ENCODE measurements around the gene ZNF784. TPM values are rescaled to one million over a fixed set of nuclear protein-coding genes. Genes with fewer than 3 reads are reported as not detected.

The ZNF784 gene
- total and polyA plus RNA-seq, 2 of the 13 experiments (the other 11 are each of a cell fraction or from before 2014, with no cell fraction given): 4.1 to 4.2 TPM

DNA sequence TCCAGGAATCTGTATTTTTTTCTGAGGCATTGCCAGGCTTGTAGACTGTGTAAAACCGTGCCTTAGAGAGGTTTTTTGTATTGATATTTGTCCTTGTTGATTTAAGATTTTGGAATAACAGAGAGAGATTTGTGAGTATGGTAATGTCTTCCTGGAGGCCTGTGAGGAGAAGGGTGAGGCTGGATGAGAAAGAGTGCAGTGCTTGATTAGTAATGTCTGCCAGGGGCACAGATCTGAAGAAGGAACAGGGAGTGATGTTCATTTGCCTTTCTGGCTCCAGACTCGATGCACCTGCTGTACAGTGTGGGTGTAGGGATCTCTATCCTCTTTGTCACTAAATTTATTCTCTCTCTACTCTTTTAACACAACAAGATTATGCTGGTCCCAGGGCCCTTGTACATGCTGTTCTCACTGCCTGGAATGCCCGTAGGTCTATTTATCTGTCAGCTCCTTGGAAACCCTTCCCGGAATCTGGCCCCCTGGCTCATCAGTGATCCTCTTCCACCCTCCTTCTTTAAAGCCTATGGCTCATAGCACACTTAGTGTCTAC lies 29.3 kb downstream of the ZNF784 start (continued):
- no peak for TF ChIP-seq ZNF710 (CRISPR knock-in tag; IDR thresholded peaks at IDR 0.05; ENCODE audit: borderline replicate concordance)

GRCh38 chr19:55593096-55593772 lies 31.1 kb downstream of the ZNF784 start:
- H3K27ac ChIP-seq (ENCODE audit: extremely low read length, insufficient read depth, low read length): no peak overlapping the region
- CTCF ChIA-PET (ENCODE audit: low intra/inter-chr PET ratio, low total read pairs): no interaction called here
- ATAC-seq: no peak
- intact Hi-C loops (cut with micrococcal nuclease; ENCODE audit: unreplicated experiment) (no loop called here), in situ Hi-C loops (cut with HindIII; ENCODE audit: extremely low pct_ligation_motif_present, low pct_unique_long_range_greater_than_20kb) (no loop called here)
- POLR2A ChIA-PET: no interaction called here
- no peaks in the 10 kb centered on the region for H3K9me3 ChIP-seq (ENCODE audit: low read length)
- FAIRE-seq: no peak
- no peak overlapping the region for H2AFZ ChIP-seq (ENCODE audit: low read length)
- H3K36me3 ChIP-seq (replicated peaks in 1 of 2; ENCODE audit: control insufficient read depth in 1 of 2, insufficient read depth in 2 of 2, low read length in 2 of 2): peaks cover 10 to 29% of the 10 kb centered on the region in 2 experiments; a peak in 4 of 5 replicates
- 99% methylated on average over 28 of the region's 68 CpGs for WGBS (ENCODE audit: low lambda C conversion rate)
- no TSS peak for BruUV-seq (replicated peaks)
- H3K27me3 ChIP-seq (ENCODE audit: control insufficient read depth in 1 of 2, insufficient read depth in 2 of 2, low read length in 2 of 2): no peaks in the 10 kb centered on the region
- no peaks in the 10 kb centered on the region for H3K79me2 ChIP-seq (ENCODE audit: insufficient read depth, low read length)
- no peak overlapping the region for H3K4me3 ChIP-seq (replicated peaks in 1 of 3; ENCODE audit: insufficient read depth in 1 of 3, low read depth in 2 of 3, low read length in 3 of 3)
- H3K9ac ChIP-seq (ENCODE audit: insufficient read depth, low read depth, low read length): no peak overlapping the region
- 0 out of 2 replicates have a peak, but pooled peaks cover under 1% of the 10 kb centered on the region for H4K20me1 ChIP-seq (ENCODE audit: insufficient read depth, low read length)
- peaks cover 2% of the 10 kb centered on the region for H3K4me1 ChIP-seq (ENCODE audit: insufficient read depth, low read length)
- no peak for DNase-seq (ENCODE audit: low spot score)
- H3K4me2 ChIP-seq (ENCODE audit: low read depth, low read length): no peak overlapping the region
- TF ChIP-seq NR2F1 (CRISPR knock-in tag; IDR thresholded peaks at IDR 0.05) (no peak), ZNF816 (CRISPR knock-in tag; IDR thresholded peaks at IDR 0.05; ENCODE audit: borderline replicate concordance) (no peak), MIER3 (CRISPR knock-in tag; IDR thresholded peaks at IDR 0.05; ENCODE audit: borderline replicate concordance) (no peak), SMAD9 (CRISPR knock-in tag; IDR thresholded peaks at IDR 0.05) (no peak), SP1 (IDR thresholded peaks at IDR 0.05) (no peak), SP1 (CRISPR knock-in tag; IDR thresholded peaks at IDR 0.05) (no peak), ZFYVE20 (CRISPR knock-in tag; IDR thresholded peaks at IDR 0.05; ENCODE audit: borderline replicate concordance, low read depth) (no peak), ZBTB21 (CRISPR knock-in tag; IDR thresholded peaks at IDR 0.05) (no peak), ASH2L (IDR thresholded peaks at IDR 0.05; ENCODE audit: insufficient read length, low read depth, low read length) (no peak), HES4 (CRISPR knock-in tag; IDR thresholded peaks at IDR 0.05; ENCODE audit: borderline replicate concordance) (no peak), PHF8 (CRISPR knock-in tag; IDR thresholded peaks at IDR 0.05) (no peak), TOE1 (CRISPR knock-in tag; IDR thresholded peaks at IDR 0.05) (no peak), ZSCAN12 (CRISPR knock-in tag; IDR thresholded peaks at IDR 0.05) (no peak), NR3C1 (CRISPR knock-in tag; IDR thresholded peaks at IDR 0.05) (no peak), ZC3H13 (CRISPR knock-in tag; IDR thresholded peaks at IDR 0.05) (no peak)
- TF ChIP-seq, protein P1, sequence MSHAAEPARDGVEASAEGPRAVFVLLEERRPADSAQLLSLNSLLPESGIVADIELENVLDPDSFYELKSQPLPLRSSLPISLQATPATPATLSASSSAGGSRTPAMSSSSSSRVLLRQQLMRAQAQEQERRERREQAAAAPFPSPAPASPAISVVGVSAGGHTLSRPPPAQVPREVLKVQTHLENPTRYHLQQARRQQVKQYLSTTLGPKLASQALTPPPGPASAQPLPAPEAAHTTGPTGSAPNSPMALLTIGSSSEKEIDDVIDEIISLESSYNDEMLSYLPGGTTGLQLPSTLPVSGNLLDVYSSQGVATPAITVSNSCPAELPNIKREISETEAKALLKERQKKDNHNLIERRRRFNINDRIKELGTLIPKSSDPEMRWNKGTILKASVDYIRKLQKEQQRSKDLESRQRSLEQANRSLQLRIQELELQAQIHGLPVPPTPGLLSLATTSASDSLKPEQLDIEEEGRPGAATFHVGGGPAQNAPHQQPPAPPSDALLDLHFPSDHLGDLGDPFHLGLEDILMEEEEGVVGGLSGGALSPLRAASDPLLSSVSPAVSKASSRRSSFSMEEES (CRISPR knock-in tag; IDR thresholded peaks at IDR 0.05): no peak
- TF ChIP-seq, protein P2, sequence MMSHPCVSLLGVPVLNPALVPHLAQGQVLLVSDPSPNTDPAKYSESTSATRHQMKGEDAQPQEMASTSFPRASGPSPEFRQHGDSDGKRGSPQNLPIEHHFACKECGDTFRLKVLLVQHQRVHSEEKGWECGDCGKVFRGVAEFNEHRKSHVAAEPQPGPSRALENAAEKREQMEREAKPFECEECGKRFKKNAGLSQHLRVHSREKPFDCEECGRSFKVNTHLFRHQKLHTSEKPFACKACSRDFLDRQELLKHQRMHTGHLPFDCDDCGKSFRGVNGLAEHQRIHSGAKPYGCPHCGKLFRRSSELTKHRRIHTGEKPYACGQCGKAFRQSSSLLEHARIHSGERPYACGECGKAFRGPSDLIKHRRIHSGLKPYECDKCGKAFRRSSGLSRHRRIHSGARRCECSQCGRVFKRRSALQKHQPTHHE (CRISPR knock-in tag; IDR thresholded peaks at IDR 0.05; ENCODE audit: borderline replicate concordance): no peak

Measured in HepG2 (cell line).